GM21381 (cell line): ENCODE results near the gene PLPP4.

ENCODE experiments used
- ATAC-seq: cut with Tn5 transposase; IDR thresholded peaks from one replicate; pipeline ENCODE4 v1.9.1; 2021; ENCODE audit warnings: mild to moderate bottlenecking, moderate library complexity; ENCODE audit not compliant: unreplicated experiment

PLPP4 gene

DNA sequence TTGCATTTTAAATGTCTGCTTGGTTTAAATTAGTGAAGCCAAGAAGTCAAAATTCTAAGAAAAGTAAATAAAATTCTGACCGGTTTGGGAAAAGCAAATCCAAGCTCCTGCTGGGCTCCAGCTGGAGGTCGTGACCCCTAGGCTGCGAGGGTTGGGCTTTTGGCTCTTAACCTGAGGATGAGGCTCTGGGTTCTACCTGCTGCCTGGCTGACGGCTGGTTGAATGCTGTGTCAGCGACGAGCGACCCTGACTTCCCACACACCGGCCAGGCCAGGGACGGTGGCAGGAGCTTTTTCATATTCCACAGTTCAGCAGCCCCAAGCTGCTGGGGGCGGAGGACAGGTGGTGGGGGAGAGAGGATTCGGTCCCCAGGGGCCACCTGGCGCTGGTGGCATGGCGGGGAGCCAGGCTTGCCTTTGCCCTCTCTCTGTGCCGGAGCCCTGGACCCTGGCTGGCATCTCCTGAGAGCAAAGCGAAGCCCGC lies 843 bp upstream of the PLPP4 start:
- ATAC-seq: no peak

- no peak for ATAC-seq
These were observed 575 bp downstream of the PLPP4 start for GRCh38 chr10:120457431-120458172.

DNA sequence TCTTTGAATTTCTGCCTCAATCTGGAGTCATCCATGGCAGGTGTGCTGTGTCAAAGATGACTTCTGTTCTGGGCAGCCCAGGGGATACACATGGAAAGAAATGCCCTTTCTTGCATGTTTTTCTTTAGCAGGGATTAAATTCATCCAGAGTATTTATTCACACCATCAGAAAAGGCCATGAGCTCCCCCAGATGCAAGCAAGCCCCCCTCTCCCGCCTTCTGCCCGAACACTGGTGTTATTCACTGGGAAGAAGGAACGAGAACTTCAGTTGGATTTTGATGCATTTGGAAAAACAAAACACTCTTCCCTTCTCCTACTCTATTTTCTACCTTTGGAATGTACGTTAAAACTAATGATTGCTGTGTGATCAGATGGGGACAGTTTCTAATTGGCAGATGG lies 1.4 kb downstream of the PLPP4 start:
- ATAC-seq: no peak

DNA sequence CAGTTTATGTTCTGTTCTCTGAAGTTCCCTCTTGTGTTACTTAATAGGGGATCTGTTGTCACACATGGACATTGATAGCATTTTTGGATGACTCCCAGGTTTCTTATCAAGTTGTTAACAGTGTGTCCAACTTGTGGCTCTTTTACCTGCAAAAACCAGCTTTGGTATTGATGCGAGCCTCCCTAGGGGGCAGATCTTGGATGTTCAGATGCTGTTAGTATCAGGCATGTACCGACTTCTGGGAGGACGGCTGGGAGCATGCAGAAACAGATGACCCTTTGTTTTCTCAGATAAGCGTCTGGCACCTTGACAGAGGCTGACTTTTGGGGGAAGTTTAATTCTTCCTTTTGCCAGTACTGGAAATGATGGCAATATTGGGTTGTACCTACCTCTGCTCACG lies 2.2 kb downstream of the PLPP4 start:
- no peak for ATAC-seq

- ATAC-seq: no peak
These were observed 3.2 kb downstream of the PLPP4 start for GRCh38 chr10:120460186-120460585.

DNA sequence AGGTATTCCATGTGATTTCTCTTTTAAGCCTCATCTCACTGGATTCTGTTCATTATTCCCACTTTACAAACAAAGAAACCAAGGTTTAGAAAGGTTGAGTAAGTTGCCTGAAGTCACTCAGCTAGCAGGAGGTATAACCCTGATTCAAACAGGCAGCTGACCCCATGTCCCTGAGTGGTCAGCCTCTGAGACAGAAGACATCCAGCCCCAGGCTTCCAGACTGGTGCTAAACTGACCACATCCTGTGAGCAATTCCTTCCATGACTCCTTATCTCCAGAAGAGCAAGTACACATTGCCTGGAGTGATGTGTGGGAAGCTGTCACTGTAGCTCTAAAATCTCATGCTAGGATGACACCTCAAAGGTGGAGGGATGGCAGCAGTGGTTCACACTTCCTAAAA lies 3.7 kb downstream of the PLPP4 start:
- no peak for ATAC-seq

GRCh38 chr10:120462018-120462682 lies 5.1 kb downstream of the PLPP4 start:
- ATAC-seq: no peak

DNA sequence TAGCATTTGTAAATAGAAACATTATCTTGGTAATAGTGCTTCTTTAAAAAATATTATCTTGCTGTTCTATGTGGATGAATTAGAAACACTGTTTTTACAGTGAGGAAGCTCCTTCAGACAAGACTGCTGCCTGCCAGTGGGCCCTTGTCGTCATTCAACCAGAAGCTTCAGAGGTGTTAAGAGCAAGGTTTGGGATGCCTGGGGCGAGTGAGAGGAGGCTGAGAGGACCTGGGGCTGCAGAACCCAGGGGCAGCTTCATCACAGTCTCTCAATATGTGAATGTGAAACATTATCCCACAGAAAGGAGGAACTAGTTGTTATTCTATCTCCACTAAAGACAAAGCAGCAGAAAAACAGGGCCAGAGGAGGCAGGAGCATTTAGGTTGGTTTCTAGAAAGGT lies 8.1 kb downstream of the PLPP4 start:
- ATAC-seq: no peak

GRCh38 chr10:120466006-120466405 lies 9.0 kb downstream of the PLPP4 start:
- no peak for ATAC-seq

- no peak for ATAC-seq
These were observed 16.6 kb downstream of the PLPP4 start for GRCh38 chr10:120473593-120473992.

- no peak for ATAC-seq
These were observed 17.9 kb downstream of the PLPP4 start for GRCh38 chr10:120474956-120475355.

DNA sequence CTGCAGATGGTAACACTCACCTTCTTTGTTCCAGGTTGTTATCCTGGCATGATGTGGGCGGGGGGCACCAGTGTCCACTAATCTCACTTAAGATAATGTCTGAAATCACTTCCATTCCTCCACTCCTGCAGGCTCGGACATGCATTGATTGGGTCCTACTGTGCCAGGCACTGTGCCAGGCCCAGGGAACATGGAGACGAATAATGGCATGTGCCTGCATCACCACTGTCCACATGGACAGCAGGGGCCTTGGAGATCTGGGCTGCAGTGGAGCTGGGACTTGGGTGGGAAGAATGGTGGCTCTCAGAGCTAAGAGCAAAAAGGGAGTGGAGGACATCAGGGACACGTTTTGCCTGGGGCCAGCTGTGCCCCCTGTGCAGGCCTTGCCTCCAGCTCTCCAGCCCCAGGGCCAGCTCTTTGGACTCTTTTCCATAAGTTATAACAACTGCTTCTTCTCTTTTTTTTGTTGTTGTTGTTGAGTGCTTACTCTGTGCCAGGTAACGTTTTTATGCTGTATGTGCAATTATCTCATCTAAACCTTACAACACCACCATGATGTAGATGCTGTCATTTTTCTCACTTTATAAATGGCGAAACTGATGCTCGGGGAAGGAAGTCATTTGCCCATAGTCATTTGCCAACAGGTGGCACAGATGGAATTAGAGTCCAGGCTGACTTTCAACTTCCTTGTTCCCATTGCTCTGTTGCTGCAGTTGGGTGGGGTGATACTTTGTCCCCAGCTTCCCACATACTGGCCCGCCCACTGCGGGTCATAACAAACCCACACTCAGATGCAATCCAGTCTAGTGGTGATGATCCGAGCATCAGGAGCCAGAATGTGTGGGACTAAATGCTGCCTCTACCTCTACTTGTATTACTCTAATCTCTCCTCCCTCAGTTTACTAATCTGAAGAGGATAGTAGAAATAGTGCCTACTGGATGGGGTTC lies 19.1 kb downstream of the PLPP4 start:
- ATAC-seq: no peak

DNA sequence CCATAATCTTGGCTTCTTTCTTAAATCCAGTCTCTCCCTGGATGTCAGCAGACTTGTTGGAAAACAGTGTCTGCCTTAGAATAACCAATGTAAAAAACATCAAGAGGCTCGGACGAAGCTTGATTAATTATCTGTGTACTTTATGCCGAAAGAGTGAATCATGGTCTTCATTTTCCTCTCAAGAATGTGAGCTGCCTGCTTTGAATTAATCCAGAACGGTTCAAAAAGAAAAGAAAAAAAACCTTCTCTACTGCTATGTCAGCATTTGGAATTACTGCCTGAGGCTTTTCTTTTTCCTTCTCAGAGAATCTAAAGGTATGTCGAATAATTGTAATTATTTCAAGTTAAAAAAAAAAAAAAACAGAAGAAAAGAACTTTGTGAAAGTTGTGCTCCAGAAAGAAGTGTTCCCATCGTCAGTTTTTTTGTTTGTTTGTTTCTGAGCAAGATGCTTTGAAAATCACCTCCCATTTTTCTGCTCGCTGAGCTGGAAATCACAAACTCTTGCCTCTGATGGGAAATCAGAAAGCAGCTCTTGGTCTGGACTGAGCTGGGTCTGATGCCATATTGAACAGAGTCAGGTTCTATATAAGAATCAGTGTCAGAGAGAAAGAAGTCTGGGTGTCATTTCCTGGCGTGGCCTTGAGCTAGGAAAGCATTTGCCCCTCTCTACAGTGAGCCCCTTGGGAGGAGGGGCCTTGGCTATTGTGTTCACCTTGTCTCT lies 20.2 kb downstream of the PLPP4 start:
- ATAC-seq: no peak

GRCh38 chr10:120477743-120478141 lies 20.7 kb downstream of the PLPP4 start:
- no peak for ATAC-seq

- no peak for ATAC-seq
These were observed 21.4 kb downstream of the PLPP4 start for GRCh38 chr10:120478386-120478785.

DNA sequence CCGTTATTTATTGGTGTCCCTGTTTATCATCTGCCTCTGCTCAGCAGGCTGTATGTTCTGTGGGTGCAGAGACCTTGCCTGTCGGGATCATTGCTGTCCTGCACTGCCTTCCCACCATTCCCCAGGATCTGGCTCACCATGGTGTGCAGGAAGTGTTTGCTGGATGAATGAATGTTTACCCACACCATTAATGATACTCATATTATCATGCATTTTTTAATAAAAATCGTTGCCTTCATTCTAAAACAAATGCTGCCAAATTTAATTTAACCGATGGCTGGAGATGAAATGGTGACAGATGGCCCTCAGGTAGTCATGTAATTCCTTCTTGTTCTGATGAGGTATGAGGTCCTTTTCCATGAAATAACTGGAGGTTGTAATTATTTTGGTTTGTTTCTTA lies 22.5 kb downstream of the PLPP4 start:
- ATAC-seq: no peak

GRCh38 chr10:120480065-120480600 lies 23.1 kb downstream of the PLPP4 start:
- no peak for ATAC-seq

DNA sequence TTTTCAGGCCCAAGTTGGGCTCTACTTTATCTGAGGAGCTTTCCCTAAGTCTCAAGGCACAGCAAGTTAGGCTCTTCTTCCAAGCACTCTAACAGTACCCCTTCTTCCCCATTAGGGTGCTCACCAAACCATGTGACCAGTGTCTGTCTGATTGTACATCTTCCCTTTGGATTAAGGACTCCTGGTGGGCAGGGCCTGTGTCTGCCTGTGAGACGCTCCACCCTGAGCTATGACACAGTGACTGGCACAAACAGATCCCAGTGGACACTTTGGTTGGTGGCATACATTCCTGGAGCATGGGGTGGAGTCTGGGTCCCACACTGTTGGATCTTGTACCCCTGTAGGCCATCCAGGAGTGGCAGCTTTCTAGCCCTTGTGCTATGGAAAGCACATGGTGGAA lies 23.8 kb downstream of the PLPP4 start:
- no peak for ATAC-seq

GRCh38 chr10:120483006-120483405 lies 26.0 kb downstream of the PLPP4 start:
- ATAC-seq: no peak

DNA sequence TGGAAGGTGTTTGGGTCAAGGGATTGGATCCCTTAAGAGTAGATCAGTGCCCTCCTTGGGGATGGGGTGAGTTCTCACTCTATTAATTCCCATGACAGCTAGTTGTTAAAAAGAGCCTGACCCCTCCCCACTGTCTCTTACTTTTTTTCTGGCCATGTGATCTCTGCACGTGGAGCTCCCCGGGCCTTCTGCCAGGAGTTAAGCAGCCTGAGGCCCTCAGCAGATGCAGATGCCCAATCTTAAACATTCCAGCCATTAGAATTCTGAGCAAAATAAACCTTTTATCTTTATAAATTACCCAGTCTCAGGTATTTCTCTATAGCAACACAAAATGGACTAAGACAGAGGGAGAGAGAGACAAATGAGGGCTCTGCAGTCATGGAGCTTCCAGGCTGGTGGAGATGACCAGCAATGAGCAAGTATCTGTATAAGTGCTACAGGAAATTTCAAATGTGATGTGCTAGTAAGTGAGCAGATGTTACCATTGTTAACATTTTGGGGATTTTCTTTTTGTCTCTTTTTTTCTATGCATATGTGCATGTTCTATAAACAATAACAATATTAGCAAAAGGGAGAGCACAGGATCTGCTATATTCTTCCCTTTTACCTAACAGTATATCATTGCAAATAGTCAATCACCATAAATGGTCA lies 26.7 kb downstream of the PLPP4 start:
- ATAC-seq: no peak
